ENCODE results near the gene HOXB8.

HOXB8 gene

GRCh38 chr17:48637323-48638260 is 22.5 kb upstream of the HOXB8 start:
- DNase-seq, result no peak

GRCh38 chr17:48636177-48637018 is 21.3 kb upstream of the HOXB8 start:
- no peak for DNase-seq

- DNase-seq, result no peak
Measured at GRCh38 chr17:48634493-48635208, 19.6 kb upstream of the HOXB8 start.

GRCh38 chr17:48633266-48633677 is 18.2 kb upstream of the HOXB8 start:
- DNase-seq, result no peak

- DNase-seq, result no peak
Measured at GRCh38 chr17:48632579-48633265, 17.6 kb upstream of the HOXB8 start.

GRCh38 chr17:48631693-48632578 is 16.8 kb upstream of the HOXB8 start:
- no peak for DNase-seq

- DNase-seq, result no peak
Measured at GRCh38 chr17:48630925-48631692, 16.0 kb upstream of the HOXB8 start.

- no peak for DNase-seq
Measured at GRCh38 chr17:48630009-48630924, 15.2 kb upstream of the HOXB8 start.

- DNase-seq, result no peak
Measured at GRCh38 chr17:48629411-48629759, 14.3 kb upstream of the HOXB8 start.

GRCh38 chr17:48628649-48629410 is 13.7 kb upstream of the HOXB8 start:
- no peak for DNase-seq

GRCh38 chr17:48627623-48628521 is 12.8 kb upstream of the HOXB8 start:
- DNase-seq, result no peak

- DNase-seq, result no peak
Measured at GRCh38 chr17:48627118-48627597, 12.1 kb upstream of the HOXB8 start.

GRCh38 chr17:48626245-48627117 is 11.4 kb upstream of the HOXB8 start, which contains the start of gene HOXB9:
TSS of gene HOXB9 (minus strand) at chr17:48626358. CDS start at chr17:48626269, 89 bp downstream.
- no peak for DNase-seq

- no peak for DNase-seq
Measured at GRCh38 chr17:48625495-48626244, 10.6 kb upstream of the HOXB8 start.
